GM03348 (cell line): ENCODE data around the gene LRRC49.

Source experiments
- DNase-seq: peaks from one replicate; pipeline ENCODE4 v3.0.0; 2012; ENCODE audit warnings: low spot score

LRRC49 gene

GRCh38 chr15:71052356-71052755, 159.7 kb downstream of the LRRC49 start:
- DNase-seq = peak; percentile 61

- no peak for DNase-seq
These were observed 161.8 kb downstream of the LRRC49 start for GRCh38 chr15:71054286-71054952.

- no peak for DNase-seq
These were observed 162.8 kb downstream of the LRRC49 start for GRCh38 chr15:71055461-71055860.

- no peak for DNase-seq
These were observed 163.5 kb downstream of the LRRC49 start for GRCh38 chr15:71056111-71056510.

GRCh38 chr15:71057143-71057542, 164.5 kb downstream of the LRRC49 start:
- no peak for DNase-seq

GRCh38 chr15:71057581-71057980, 165.0 kb downstream of the LRRC49 start:
- no peak for DNase-seq

GRCh38 chr15:71060983-71061382, 168.4 kb downstream of the LRRC49 start:
- no peak for DNase-seq

- peak; percentile 64 for DNase-seq
These were observed 174.4 kb downstream of the LRRC49 start for GRCh38 chr15:71066983-71067382.

GRCh38 chr15:71069693-71070092, 177.1 kb downstream of the LRRC49 start:
- no peak for DNase-seq

GRCh38 chr15:71071529-71071928, 178.9 kb downstream of the LRRC49 start:
- no peak for DNase-seq

GRCh38 chr15:71072423-71072822, 179.8 kb downstream of the LRRC49 start:
- no peak for DNase-seq

GRCh38 chr15:71078506-71079207, 186.0 kb downstream of the LRRC49 start:
- no peak for DNase-seq

- peak; percentile 71 for DNase-seq
These were observed 186.8 kb downstream of the LRRC49 start for GRCh38 chr15:71079208-71080044.

GRCh38 chr15:71080166-71080565, 187.5 kb downstream of the LRRC49 start:
- no peak for DNase-seq

- peak; percentile 73 for DNase-seq
These were observed 188.1 kb downstream of the LRRC49 start for GRCh38 chr15:71080705-71081104.

GRCh38 chr15:71082803-71083202, 190.2 kb downstream of the LRRC49 start:
- no peak for DNase-seq

- peak; percentile 70 for DNase-seq
These were observed 190.7 kb downstream of the LRRC49 start for GRCh38 chr15:71083349-71083748.

- DNase-seq = no peak
These were observed 191.6 kb downstream of the LRRC49 start for GRCh38 chr15:71084264-71084663.

GRCh38 chr15:71085809-71086208, 193.2 kb downstream of the LRRC49 start:
- no peak for DNase-seq

- DNase-seq = no peak
These were observed 195.5 kb downstream of the LRRC49 start for GRCh38 chr15:71088155-71088554.

- no peak for DNase-seq
These were observed 196.1 kb downstream of the LRRC49 start for GRCh38 chr15:71088683-71089082.

GRCh38 chr15:71089801-71090200, 197.2 kb downstream of the LRRC49 start:
- DNase-seq = no peak

GRCh38 chr15:71091601-71092000, 199.0 kb downstream of the LRRC49 start:
- no peak for DNase-seq
